ENCODE measurements around the gene HSFX3.
A peak's percentile ranks its signal among the peaks of the same experiment; 100 is the strongest.
"Not testable (repeated sequence)": the region's sequence is repeated elsewhere in the genome, so short reads cannot be mapped to it uniquely, and the experiment has no call there.

HSFX3 gene

GRCh38 chrX:149545545-149546543 is 3.9 kb downstream of the HSFX3 start:
- not testable (repeated sequence) for DNase-seq (ENCODE audit: low read depth in 2 of 3, low spot score in 2 of 3)

DNA sequence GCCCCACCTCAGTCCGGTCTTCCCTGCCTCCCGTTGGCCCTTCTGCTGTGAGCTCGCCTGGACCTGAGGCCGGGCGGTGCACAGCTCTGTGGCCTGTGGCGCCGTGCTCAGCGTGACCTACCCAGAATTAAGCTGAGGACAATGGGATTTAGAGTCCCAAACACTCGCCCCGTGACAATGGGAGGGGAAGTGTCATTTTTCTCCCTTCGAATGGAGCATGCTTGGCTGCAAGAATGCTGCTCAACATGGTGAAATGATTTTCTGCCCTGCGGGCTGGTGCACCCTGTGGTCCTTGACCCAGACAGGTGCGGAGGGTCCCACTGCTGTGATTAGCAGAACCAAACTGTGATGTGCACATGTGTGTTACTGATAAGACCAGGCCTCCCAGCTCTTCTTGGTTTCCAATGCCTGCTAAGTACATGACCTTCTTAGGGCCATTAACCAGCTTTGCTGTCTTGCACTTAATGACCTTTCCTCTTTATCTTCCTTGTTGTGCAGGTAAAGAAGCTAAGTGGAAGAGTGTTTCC is 8.1 kb downstream of the HSFX3 start:
- DNase-seq (ENCODE audit: low read depth in 2 of 3, low spot score in 2 of 3) = no peak

DNA sequence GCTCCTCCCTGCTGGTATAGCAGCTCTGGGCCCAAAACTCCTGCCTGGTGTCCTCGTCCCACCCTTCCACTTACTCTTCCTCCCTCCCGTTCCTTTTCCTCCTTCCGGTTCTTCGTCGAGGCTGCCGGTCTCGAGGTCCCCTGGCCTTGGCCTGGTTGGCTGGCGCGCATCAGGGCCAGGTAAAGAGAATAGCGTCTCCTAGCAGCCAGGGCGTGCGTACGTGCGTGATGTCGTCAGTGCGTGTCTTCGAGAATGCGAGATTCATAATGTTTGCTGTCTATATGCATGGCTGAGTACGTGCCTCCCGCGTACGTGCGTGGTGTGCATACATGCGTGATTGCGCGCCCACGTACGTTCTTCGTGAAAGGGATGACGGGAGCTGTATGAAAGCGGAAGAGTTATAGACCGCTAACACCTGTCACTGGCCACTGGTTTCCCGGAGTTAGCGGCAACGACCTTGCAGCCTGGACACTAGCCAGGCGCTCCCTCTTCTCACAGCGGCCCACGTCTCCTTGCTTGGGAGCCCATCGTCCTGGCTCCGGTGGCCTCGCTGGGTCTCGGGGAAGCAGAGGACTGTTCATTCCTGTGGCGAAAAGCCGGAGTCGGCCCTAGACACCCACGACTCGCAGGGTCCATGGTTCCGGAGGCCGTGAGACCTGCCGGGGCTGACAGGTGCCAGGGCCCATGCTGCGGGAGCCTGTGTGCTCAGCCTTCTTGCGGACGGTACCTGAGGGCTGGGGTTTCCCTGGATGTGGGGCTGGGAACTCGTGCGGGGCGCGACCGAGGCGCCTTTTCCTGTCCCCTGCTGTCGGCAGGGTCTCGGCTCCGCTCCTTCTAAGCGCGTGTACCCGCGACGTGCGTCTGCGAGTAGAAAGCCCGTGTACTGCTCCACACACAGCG is 8.9 kb downstream of the HSFX3 start, which contains the start of gene EOLA1:
EOLA1 (plus strand) TSS at position 392 of the 900 bp plus-strand sequence. CDS start 4,619 bp downstream, outside the sequence.
- peak; percentile 49 to 68 (median 60) for DNase-seq (ENCODE audit: low read depth in 2 of 3, low spot score in 2 of 3)

DNA sequence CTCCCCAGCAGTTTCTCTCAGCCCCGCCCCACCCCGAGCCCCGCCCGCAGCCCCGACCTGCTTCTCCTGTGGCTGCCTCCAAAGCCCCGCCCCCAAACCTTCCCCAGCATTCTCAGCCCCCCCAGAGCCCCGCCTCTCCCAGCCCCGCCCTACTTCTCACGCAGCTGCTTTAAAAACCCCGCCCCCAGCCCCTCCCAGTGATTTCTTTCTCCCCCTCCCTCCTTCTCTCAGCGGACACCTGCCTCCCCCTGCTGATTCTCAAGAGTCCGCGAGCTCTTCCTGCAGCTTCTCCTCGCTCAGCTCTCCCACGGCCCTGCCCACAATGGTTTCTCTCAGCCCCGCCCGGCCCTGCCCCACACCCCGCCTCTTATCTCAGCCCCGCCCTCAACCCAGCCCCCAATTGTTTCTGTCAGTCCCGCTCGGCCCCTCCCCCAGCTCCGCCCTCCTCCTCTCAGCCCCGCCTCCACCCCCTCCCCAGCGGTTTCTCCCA is 9.5 kb downstream of the HSFX3 start:
- peak; percentile 65 to 70 (median 66) for DNase-seq (ENCODE audit: low read depth in 2 of 3, low spot score in 2 of 3)

- DNase-seq (ENCODE audit: low read depth in 2 of 3, low spot score in 2 of 3) = peak; percentile 25 to 55 (median 35)
Measured at GRCh38 chrX:149539283-149540130, 10.2 kb downstream of the HSFX3 start.

- not testable (repeated sequence) for DNase-seq (ENCODE audit: low read depth in 2 of 3, low spot score in 2 of 3)
Measured at GRCh38 chrX:149537474-149537873, 12.2 kb downstream of the HSFX3 start.

DNA sequence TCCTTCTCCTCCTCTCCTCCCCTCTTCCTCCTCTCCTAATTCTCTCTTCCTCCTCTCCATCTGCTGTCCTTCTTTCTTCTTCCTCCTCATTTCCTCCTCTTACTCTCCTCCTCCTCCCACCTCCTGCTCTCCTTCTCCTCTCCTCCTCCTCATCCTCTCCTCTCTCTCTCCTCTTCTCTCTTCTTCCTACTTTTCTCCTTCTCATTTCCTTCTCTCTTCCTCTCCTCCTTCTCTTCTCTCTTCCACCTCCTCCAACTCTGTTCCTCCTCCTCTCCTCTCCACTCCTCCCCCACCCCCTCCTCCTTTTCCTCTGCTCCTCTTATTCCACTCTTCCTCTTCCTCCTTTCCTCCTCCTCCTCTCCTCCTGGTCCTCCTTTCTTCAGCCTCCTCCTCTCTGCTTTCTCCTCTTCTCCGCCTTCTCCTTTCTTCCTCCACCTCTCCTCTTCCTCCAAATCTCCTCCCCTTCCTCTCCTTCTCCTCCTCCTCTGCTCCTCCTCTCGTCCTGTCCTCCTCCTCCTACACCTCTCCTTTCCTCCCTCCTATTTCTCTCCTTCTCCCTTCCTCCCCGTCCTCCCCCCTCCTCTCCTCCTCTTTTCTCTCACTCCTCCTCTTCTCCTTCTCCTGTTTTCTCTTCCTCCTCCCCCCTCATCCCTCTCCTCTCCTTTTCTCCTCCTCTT is 14.7 kb downstream of the HSFX3 start:
- not testable (repeated sequence) for DNase-seq (ENCODE audit: low read depth in 2 of 3, low spot score in 2 of 3)

- not testable (repeated sequence) for DNase-seq (ENCODE audit: low read depth in 2 of 3, low spot score in 2 of 3)
Measured at GRCh38 chrX:149533999-149534398, 15.7 kb downstream of the HSFX3 start.

- not testable (repeated sequence) for DNase-seq (ENCODE audit: low read depth in 2 of 3, low spot score in 2 of 3)
Measured at GRCh38 chrX:149532868-149533267, 16.9 kb downstream of the HSFX3 start.

- DNase-seq (ENCODE audit: low read depth in 2 of 3, low spot score in 2 of 3) = no peak
Measured at GRCh38 chrX:149531599-149531998, 18.1 kb downstream of the HSFX3 start.

GRCh38 chrX:149528381-149528780 is 21.3 kb downstream of the HSFX3 start:
- DNase-seq (ENCODE audit: low read depth in 2 of 3, low spot score in 2 of 3) = no peak

- no peak for DNase-seq (ENCODE audit: low read depth in 2 of 3, low spot score in 2 of 3)
Measured at GRCh38 chrX:149527705-149528104, 22.0 kb downstream of the HSFX3 start.

DNA sequence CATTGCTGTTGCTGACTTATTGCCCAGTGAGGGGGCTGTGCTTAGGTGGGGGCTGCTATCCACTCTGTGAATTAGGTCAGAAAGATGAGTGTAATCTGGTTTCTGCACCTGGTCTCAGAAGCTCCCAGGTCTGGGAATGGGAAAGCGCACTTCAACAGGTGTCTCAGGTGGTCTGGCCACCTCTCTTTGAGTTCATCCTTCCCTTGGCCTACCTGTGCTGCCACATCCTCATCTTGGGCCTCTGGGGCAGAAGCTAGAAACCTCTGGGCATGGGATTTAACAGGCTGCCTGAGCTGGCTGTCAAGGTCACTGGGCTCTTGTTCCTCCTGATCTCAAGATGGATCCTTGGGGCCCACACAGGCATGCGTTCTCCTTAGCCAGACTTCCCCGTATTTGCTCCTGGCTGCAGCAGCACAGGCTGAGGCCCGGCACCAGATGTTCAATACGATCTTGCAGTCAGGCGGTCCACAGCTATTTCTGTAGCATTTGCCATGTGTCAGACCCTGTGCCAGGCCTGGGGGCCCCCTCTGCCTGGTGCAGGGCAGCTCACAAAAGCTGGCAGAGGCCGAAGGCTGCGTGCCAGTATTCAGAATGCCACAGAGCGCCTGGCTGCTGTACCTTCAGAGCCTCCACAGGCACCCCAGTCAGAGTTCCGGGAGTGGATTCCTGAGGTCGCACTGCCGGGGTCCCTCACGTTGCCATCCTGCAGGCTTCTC is 23.2 kb downstream of the HSFX3 start:
- DNase-seq (ENCODE audit: low read depth in 2 of 3, low spot score in 2 of 3) = not testable (repeated sequence)

DNA sequence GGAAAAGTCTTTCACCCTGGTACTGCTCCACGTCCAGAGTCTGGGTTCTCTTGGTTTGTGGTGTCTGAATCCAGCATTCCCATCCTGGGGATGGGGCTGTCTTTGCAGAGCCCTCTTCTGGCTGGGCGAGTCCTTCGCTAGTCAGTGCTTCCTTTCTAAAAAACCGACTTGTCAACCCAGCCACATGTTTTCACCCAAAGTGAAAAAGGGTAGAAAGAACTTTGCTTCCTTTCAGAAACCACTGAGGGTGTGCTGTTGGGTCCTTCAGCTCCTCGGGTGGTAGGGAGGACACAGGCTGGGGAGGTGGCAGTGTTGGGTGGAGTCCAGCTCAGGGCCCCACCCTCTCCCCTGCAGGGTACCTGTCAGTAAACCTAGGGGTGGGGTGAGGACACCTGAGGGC is 23.8 kb downstream of the HSFX3 start:
- DNase-seq (ENCODE audit: low read depth in 2 of 3, low spot score in 2 of 3) = not testable (repeated sequence)

DNA sequence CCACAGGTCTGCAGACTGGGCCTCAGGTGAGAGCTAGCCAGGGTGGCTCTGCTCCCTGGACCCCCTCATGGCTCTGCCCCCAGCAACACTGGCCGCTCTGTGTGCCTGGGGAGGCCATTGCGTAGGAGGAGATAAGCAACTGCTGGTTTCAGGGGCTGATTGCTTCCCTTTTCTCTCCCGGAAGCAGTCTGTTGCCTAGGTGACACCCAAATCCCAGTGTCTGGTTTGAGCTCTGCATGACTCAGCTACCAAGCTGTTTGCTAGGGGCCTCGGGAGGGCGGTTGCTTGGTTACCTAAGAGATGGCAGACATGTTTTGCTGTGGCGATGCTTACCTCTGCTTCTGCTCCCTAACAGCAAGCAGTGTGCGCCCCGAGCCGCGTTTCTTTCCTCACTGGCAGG is 24.3 kb downstream of the HSFX3 start:
- DNase-seq (ENCODE audit: low read depth in 2 of 3, low spot score in 2 of 3) = not testable (repeated sequence)

DNA sequence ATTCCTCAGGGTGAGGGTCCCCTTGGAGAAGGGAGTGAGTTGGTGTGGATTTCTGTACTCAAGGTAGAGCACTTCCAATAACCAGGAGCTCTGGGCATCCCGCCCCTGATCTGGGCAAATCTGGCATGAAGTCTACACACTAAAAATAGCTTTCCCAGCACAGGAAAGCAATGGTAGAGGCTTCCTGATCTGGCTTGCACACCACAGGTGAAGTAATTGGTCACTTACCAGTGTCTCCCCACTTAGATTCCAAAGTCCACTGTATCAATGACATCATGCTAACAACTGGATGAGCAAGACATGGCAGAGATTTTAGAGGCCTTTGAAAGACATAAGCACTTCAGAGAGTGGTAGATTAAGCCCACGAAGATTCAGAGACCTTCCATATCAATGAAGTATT is 26.8 kb downstream of the HSFX3 start:
- DNase-seq (ENCODE audit: low read depth in 2 of 3, low spot score in 2 of 3) = no peak

DNA sequence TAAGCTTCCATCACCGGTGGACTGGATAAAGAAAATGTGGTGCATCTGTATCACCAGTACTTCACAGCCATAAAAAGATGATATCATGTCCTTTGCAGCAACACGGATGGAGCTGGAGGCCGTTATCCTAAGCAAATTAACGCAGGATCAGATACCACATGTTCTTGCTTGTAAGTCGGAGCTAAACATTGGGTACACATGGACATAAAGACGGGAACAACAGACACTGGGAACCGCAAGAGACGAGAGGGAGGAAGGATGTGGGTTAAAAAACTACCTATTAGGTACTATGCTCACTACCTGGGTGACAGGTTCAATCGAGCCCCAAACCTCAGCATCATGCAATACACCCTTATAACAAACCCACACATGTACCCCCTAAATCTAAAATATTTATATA is 28.3 kb downstream of the HSFX3 start:
- DNase-seq (ENCODE audit: low read depth in 2 of 3, low spot score in 2 of 3) = no peak

- DNase-seq (ENCODE audit: low read depth in 2 of 3, low spot score in 2 of 3) = not testable (repeated sequence)
Measured at GRCh38 chrX:149520636-149521277, 29.0 kb downstream of the HSFX3 start.
